Body of pancreas (tissue), 4 donors: ENCODE data around the gene GRIP2. TPM values are rescaled to one million over a fixed set of nuclear protein-coding genes. Genes with fewer than 3 reads are reported as not detected.

Source experiments
- ATAC-seq: fragments of 150-250 bp; one replicate; pipeline ENCODE4 v1.9.1; 2016
- DNase-seq, 4 donors: peaks; one replicate each; pipeline ENCODE4 v3.0.0-alpha.2; 2019
- H3K27ac ChIP-seq, 4 donors: fragments of 200-600 bp; sonication (generic); 1 replicate in 3 of 4; 2 replicates in 1 of 4; pipeline versions ENCODE4 v1.5.1 to v1.6.1; 2016 to 2019; ENCODE audit warnings: mild to moderate bottlenecking in 1 of 4, mixed read lengths in 1 of 4, moderate library complexity in 1 of 4
- H3K27me3 ChIP-seq, 2 donors: fragments of 200-600 bp; sonication (generic); one replicate each; pipeline ENCODE4 v1.6.0; 2016; ENCODE audit warnings: mild to moderate bottlenecking in 1 of 2
- H3K36me3 ChIP-seq, 2 donors: fragments of 200-600 bp; sonication (generic); replicated peaks in 1 of 2; 2 replicates each; pipeline ENCODE4 v1.5.1; 2016; ENCODE audit warnings: low read depth in 2 of 2; ENCODE audit not compliant: insufficient read depth in 1 of 2
- H3K4me1 ChIP-seq: fragments of 200-600 bp; sonication (generic); one replicate; pipeline ENCODE4 v1.6.0; 2016
- H3K4me3 ChIP-seq, 2 donors: fragments of 200-600 bp; sonication (generic); 1 replicate in 1 of 2; 2 replicates in 1 of 2; pipeline ENCODE4 v1.5.1; 2016 to 2019
- H3K9me3 ChIP-seq, 3 donors: fragments of 200-600 bp; sonication (generic); 1 replicate in 2 of 3; 2 replicates in 1 of 3; pipeline ENCODE4 v1.5.1; 2016
- CTCF ChIP-seq, 7 experiments: fragments of 450-650 bp in 4 of 7; fragments of 200-600 bp in 3 of 7; sonication (generic) in 3 of 7; IDR thresholded peaks; one replicate each; pipeline ENCODE4 v1.5.1; 2016 to 2019; ENCODE audit warnings: antibody characterized with exemption in 7 of 7
- POLR2A ChIP-seq, 3 donors: fragments of 450-650 bp; IDR thresholded peaks; one replicate each; pipeline ENCODE4 v1.6.1; 2016; ENCODE audit warnings: antibody characterized with exemption in 3 of 3, mild to moderate bottlenecking in 2 of 3
- whole genome bisulfite sequencing, 2 donors: methylation state at CpG; one replicate each; pipeline ENCODE4 v1.1.5; 2017; 5-methylcytosine and 5-hydroxymethylcytosine counted together
- intact Hi-C: fragments of 100-400 bp; cut with DNase I; formaldehyde crosslinking; loops from one replicate; pipeline ENCODE4 v1.15.1; 2023
- total RNA-seq, 2 donors: library from RNA; depleted of rRNA; stranded (reverse); fragments of >200 nt; gene quantifications; one replicate each; pipeline ENCODE4 v1.1.0, GENCODE V29; 2016

The GRIP2 gene
- total RNA-seq, 2 donors from 2014 or later, result 0.26 to 0.99 TPM

- intact Hi-C loops, result no loop called here
- TF ChIP-seq POLR2A (IDR thresholded peaks at IDR 0.05) (no peak), CTCF (IDR thresholded peaks at IDR 0.05) (no peak)
- WGBS, 2 donors, result 73 to 81% methylated on average over 3 to 4 of the region's 4 CpGs
- Histone ChIP-seq H3K9me3 (no peaks in the 10 kb centered on the region), H3K36me3 (no peaks in the 10 kb centered on the region), H3K27me3 (no peaks in the 10 kb centered on the region), H3K4me3 (no peak overlapping the region), H3K4me1 (no peaks in the 10 kb centered on the region), H3K27ac (no peak overlapping the region)
- ATAC-seq (no peak), DNase-seq (no peak)
Observed at GRCh38 chr3:14543446-14543845, 3.3 kb upstream of the GRIP2 start.

GRCh38 chr3:14542656-14543055, 2.5 kb upstream of the GRIP2 start:
- H3K36me3 ChIP-seq, result no peaks in the 10 kb centered on the region
- no peak overlapping the region for H3K27ac ChIP-seq
- H3K4me1 ChIP-seq, result no peaks in the 10 kb centered on the region
- TF ChIP-seq CTCF (IDR thresholded peaks at IDR 0.05), result no peak
- no peak for TF ChIP-seq POLR2A (IDR thresholded peaks at IDR 0.05)
- ATAC-seq, result no peak
- no peak overlapping the region for H3K4me3 ChIP-seq
- intact Hi-C loops, result no loop called here
- 68 to 76% methylated on average over 3 of the region's 3 CpGs for WGBS, 2 donors
- H3K27me3 ChIP-seq, result no peaks in the 10 kb centered on the region
- DNase-seq, result no peak
- no peaks in the 10 kb centered on the region for H3K9me3 ChIP-seq

- DNase-seq (no peak), ATAC-seq (no peak)
Observed at GRCh38 chr3:14541646-14542045, 1.5 kb upstream of the GRIP2 start.

GRCh38 chr3:14540821-14541385, 761 bp upstream of the GRIP2 start:
- WGBS, 2 donors, result 88% methylated on average over 6 of the region's 6 CpGs; no CpG with 5 or more reads in 1 of the 2 donors
- Histone ChIP-seq H3K27me3 (no peaks in the 10 kb centered on the region), H3K4me1 (no peaks in the 10 kb centered on the region), H3K36me3 (no peaks in the 10 kb centered on the region), H3K27ac (no peak overlapping the region), H3K9me3 (no peaks in the 10 kb centered on the region), H3K4me3 (no peak overlapping the region)
- intact Hi-C loops, result no loop called here
- no peak for TF ChIP-seq CTCF (IDR thresholded peaks at IDR 0.05)
- TF ChIP-seq POLR2A (IDR thresholded peaks at IDR 0.05), result no peak
- ATAC-seq, result no peak
- DNase-seq, result no peak

More at GRCh38 chr3:14541646-14542045, 1.5 kb upstream of the GRIP2 start:
- no peaks in the 10 kb centered on the region for H3K4me1 ChIP-seq
- H3K27me3 ChIP-seq, result no peaks in the 10 kb centered on the region
- H3K9me3 ChIP-seq, result no peaks in the 10 kb centered on the region
- H3K36me3 ChIP-seq, result no peaks in the 10 kb centered on the region
- no peak for TF ChIP-seq CTCF (IDR thresholded peaks at IDR 0.05)
- no peak for TF ChIP-seq POLR2A (IDR thresholded peaks at IDR 0.05)
- H3K27ac ChIP-seq, result no peak overlapping the region
- intact Hi-C loops, result no loop called here
- WGBS, 2 donors, result 79 to 83% methylated on average over 6 to 9 of the region's 9 CpGs
- H3K4me3 ChIP-seq, result no peak overlapping the region

GRCh38 chr3:14539384-14539741, 779 bp downstream of the GRIP2 start:
- H3K27ac ChIP-seq, result no peak overlapping the region
- DNase-seq (no peak), ATAC-seq (no peak)
- H3K27me3 ChIP-seq, result no peaks in the 10 kb centered on the region
- no peaks in the 10 kb centered on the region for H3K4me1 ChIP-seq
- no peak overlapping the region for H3K4me3 ChIP-seq
- no peaks in the 10 kb centered on the region for H3K9me3 ChIP-seq
- WGBS, 2 donors, result 63 to 80% methylated on average over 2 to 3 of the region's 4 CpGs
- TF ChIP-seq POLR2A (IDR thresholded peaks at IDR 0.05) (no peak), CTCF (IDR thresholded peaks at IDR 0.05) (no peak)
- H3K36me3 ChIP-seq, result no peaks in the 10 kb centered on the region
- intact Hi-C loops, result no loop called here
